KOPT-K1 (cell line): ENCODE measurements around the gene GPATCH4.
"Not testable (repeated sequence)": the region's sequence is repeated elsewhere in the genome, so short reads cannot be mapped to it uniquely, and the experiment has no call there.

Source experiments
- H3K27ac ChIP-seq: fragments of 200-600 bp; sonication (generic); 2 replicates; pipeline ENCODE4 v1.5.1; 2016; ENCODE audit warnings: antibody characterized with exemption, mild to moderate bottlenecking, low read depth, low read length; ENCODE audit not compliant: poor library complexity, severe bottlenecking
- H3K36me3 ChIP-seq: fragments of 200-600 bp; sonication (generic); 2 replicates; pipeline ENCODE4 v1.5.1; 2017; ENCODE audit warnings: antibody characterized with exemption, mild to moderate bottlenecking, low read length, moderate library complexity; ENCODE audit not compliant: insufficient read depth
- H3K9me3 ChIP-seq: fragments of 200-600 bp; sonication (generic); 2 replicates; pipeline ENCODE4 v1.5.1; 2017; ENCODE audit warnings: antibody characterized with exemption, low read length, mild to moderate bottlenecking; ENCODE audit not compliant: insufficient read depth, poor library complexity, severe bottlenecking

Gene GPATCH4

GRCh38 chr1:156555715-156556114 lies 45.6 kb downstream of the GPATCH4 start:
- no peaks in the 10 kb centered on the region for H3K9me3 ChIP-seq

DNA sequence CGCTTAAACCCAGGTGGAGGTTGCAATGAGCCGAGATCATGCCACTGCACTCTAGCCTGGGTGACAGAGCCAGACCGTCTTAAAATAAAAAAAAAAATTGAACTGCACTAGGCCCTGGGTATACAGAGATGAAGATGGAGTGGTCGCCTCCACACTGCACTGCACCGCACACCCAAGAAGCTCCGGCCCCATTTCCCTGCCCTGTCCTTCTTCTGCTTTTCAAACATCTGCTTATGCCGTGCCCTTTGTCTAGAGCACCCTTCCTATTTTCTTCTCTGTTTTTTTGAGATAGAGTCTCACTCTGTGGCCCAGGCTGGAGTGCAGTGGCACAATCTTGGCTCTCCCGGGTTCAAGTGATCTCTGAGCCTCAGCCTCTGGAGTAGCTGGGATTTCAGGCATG lies 46.3 kb downstream of the GPATCH4 start:
- Histone ChIP-seq H3K27ac (no peak overlapping the region), H3K36me3 (peaks cover 49% of the 10 kb centered on the region)

More at GRCh38 chr1:156555715-156556114, 45.6 kb downstream of the GPATCH4 start:
- H3K27ac ChIP-seq = no peak overlapping the region
- H3K36me3 ChIP-seq = peaks cover 48% of the 10 kb centered on the region

GRCh38 chr1:156553860-156554485 lies 47.3 kb downstream of the GPATCH4 start:
- Histone ChIP-seq H3K27ac (no peak overlapping the region), H3K9me3 (no peaks in the 10 kb centered on the region), H3K36me3 (peaks cover 47% of the 10 kb centered on the region)

More for the DNA sequence above, 46.3 kb downstream of the GPATCH4 start:
- H3K9me3 ChIP-seq = no peaks in the 10 kb centered on the region

DNA sequence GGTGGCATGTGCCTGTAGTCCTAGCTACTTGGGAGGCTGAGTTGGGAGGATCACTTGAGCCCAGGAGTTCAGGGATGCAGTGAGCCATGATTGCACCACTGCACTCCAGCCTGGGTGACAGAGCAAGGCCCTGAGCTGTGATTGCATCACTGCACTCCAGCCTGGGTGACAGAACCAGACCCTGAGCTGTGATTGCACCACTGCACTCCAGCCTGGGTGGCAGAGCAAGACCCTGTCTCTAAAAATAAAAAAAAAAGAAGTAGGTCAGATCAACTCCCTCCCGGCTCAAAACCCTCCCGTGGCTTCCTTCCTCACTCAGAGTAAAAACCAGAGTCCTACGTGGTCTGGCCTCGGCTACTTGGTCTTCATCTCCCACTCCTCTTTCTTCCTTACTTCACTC lies 48.3 kb downstream of the GPATCH4 start:
- H3K27ac ChIP-seq, H3K9me3 ChIP-seq: not testable (repeated sequence)
- H3K36me3 ChIP-seq = peaks cover 54% of the 10 kb centered on the region

DNA sequence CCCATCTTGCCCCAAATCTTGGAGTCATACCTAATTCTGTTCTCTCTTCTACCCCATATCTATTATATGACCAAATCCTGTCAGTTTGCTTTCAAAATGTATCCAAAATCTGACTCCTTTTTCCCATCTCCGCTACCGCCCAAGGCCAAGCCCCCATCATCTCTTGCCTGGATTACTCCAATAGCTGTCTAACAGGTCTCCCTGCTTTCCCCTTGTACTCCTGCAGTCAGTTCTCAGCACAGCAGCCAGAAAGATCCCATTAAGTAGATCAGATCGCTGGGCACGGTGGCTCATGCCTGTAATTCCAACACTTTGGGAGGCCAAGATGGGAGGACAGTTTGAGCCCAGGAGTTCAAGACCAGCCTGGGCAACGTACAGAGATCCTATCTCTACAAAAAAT lies 48.8 kb downstream of the GPATCH4 start:
- peaks cover 58% of the 10 kb centered on the region for H3K36me3 ChIP-seq
- H3K9me3 ChIP-seq = no peaks in the 10 kb centered on the region
- no peak overlapping the region for H3K27ac ChIP-seq

- Histone ChIP-seq H3K27ac (no peak overlapping the region), H3K9me3 (no peaks in the 10 kb centered on the region), H3K36me3 (peaks cover 64% of the 10 kb centered on the region)
Measured at GRCh38 chr1:156551869-156552268, 49.4 kb downstream of the GPATCH4 start.

DNA sequence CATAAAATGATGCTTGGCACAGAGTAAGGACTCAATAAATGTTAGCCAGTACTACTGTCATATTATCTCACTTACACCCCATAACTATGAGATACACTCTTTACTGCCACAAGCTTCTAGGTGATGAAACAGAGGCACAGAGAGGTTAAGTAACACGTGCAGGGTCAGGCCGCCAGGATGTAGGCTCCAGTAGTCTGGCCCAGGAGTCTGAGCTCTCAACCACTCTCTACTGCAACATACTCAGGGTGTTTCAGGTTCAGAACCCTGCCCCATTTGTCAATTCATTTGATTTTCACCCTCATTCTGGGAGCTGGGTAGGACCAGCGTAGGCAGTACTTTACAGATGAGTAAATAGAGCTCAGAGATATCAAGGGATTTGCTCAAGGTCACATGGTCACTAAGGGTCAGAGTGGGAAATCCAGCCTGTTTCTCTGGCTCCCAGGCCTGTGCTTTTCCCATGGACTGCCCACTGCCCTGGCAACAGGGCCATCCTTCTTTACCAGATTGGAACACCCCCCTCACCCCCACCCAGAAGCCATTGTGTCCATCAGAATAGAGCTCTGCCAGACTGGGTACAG lies 50.1 kb downstream of the GPATCH4 start:
- H3K9me3 ChIP-seq = no peaks in the 10 kb centered on the region
- H3K27ac ChIP-seq = no peak overlapping the region
- peaks cover 65% of the 10 kb centered on the region for H3K36me3 ChIP-seq

DNA sequence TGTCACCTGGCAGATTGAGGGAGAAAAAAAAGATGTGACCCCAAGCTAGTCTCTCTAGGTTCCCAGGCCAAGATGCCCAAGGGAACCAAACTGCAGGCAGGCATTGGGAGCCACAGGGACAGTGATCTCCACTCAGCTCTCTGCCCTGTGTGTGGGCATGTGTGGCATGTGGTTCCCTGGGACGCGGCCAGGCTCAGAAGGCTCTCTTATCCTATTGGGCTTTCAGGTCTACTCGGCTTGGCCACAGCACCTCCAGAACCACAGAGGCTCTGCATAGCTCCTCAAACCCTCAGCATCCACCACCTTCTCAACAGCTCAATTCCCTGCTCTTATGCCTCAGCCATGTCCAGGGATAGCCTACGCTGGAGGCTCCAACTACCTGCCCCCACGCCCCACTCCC lies 50.9 kb downstream of the GPATCH4 start:
- H3K27ac ChIP-seq = no peak overlapping the region
- H3K36me3 ChIP-seq = peaks cover 60% of the 10 kb centered on the region
- no peaks in the 10 kb centered on the region for H3K9me3 ChIP-seq

GRCh38 chr1:156549831-156550230 lies 51.4 kb downstream of the GPATCH4 start:
- Histone ChIP-seq H3K36me3 (peaks cover 60% of the 10 kb centered on the region), H3K9me3 (no peaks in the 10 kb centered on the region), H3K27ac (no peak overlapping the region)

GRCh38 chr1:156549390-156549789 lies 51.9 kb downstream of the GPATCH4 start:
- peaks cover 60% of the 10 kb centered on the region for H3K36me3 ChIP-seq
- H3K27ac ChIP-seq = no peak overlapping the region
- no peaks in the 10 kb centered on the region for H3K9me3 ChIP-seq

DNA sequence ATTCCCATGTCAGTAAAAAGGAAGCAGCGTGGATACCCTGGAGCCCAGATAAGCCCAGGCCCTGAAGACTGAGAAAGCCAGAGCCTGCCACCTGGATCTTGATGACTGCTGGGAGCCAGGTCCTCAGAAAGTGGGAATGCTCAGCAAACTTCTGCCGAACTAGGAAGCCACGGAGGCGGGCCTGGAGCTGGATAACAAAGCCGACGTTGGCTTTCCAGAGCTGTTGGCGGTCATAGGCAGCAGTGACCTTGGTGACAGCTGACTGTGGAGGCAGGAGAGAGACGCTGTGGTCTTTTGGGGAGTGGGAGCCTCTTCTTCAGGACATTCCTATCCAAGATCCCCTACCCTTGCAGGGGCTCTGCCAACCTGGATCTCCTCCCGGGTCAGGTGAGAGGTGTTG lies 53.3 kb downstream of the GPATCH4 start:
- Histone ChIP-seq H3K9me3 (no peaks in the 10 kb centered on the region), H3K36me3 (peaks cover 57% of the 10 kb centered on the region), H3K27ac (no peak overlapping the region)

DNA sequence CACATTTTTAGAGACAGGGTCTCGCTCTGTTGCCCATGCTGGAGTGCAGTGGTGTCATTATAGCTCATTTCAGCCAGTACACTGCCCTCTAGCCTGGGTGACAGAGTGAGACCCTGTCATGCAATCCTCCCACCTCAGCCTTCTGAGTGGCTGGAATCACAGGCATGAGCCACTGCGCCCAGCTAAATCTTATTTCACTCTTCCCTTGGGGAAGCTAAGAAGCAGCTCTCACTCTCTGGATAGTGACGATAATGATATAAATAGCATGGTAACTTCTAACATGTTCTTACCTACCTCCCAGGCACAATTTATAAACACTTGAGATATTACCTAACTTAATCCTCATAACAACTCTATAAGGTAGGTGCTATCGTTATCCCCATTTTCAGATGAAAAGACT lies 53.8 kb downstream of the GPATCH4 start:
- no peak overlapping the region for H3K27ac ChIP-seq
- H3K9me3 ChIP-seq = no peaks in the 10 kb centered on the region
- H3K36me3 ChIP-seq = peaks cover 59% of the 10 kb centered on the region

DNA sequence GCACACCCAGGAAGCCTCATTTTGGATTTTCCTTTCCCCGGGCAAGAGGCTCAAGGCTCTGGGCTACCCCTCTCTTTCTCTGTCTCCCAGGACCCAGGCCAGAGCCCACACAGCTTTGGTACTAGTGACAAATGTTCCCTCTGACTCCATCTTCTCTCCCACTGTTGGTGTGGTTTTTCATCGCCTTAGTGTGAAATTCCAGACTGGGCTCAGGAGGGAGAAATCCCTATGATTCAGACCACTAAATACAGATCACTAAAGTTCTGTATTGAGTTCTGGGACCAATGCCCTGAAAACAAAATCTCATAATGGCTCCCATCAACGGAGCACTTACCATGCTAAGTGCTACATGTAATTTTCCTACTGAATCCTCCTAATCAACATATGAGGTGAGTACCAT lies 55.0 kb downstream of the GPATCH4 start:
- no peak overlapping the region for H3K27ac ChIP-seq
- H3K36me3 ChIP-seq = peaks cover 55% of the 10 kb centered on the region

DNA sequence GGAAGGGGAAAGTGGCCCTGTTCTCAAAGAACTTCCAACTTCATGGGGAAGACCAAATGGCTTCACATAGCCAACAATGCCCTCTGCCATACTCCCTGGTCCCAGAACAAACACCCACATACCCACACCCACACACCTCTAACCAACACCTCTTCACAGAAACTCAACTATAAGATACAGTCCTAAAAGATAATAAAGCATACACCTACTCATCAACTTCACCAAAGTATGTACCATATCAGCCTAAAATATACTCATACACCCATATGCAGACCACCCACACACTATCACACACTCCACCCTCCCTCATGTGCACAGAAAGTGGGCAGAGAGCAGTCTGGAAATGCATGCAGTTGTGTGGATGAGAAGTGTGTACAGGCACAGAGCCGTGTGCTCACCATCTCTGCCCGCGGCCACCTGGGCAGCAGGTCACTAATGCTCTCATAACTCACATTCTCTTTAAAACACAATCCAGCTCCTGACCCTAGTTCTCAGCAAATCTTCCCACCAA lies 56.6 kb downstream of the GPATCH4 start:
- H3K36me3 ChIP-seq = peaks cover 54% of the 10 kb centered on the region
- H3K27ac ChIP-seq = no peak overlapping the region
- H3K9me3 ChIP-seq = no peaks in the 10 kb centered on the region

More for the DNA sequence above, 55.0 kb downstream of the GPATCH4 start:
- H3K9me3 ChIP-seq = no peaks in the 10 kb centered on the region
